Measurements from ENCODE around the gene CTNND2.
"Not testable (repeated sequence)": the region's sequence is repeated elsewhere in the genome, so short reads cannot be mapped to it uniquely, and the experiment has no call there.

The CTNND2 gene

DNA sequence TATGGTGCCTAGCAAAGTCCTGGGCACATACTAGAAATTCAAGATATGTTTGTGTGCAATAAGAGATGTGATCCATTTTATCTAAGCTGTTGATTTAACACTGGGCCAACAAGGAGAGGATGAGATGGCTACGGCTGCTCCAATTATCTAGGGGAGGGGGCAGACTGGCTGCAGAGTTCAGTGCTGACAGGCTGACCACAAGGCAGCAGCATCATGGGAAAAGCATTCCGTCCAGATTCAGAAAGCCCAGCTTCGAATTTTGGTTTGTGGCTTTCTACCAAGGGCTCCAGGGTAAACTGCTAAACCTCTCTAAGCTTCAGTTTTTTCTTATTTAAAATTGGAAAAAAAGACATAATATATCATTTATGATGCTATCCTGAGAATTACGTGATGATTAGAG lies 758.1 kb downstream of the CTNND2 start:
- no peak for DNase-seq

DNA sequence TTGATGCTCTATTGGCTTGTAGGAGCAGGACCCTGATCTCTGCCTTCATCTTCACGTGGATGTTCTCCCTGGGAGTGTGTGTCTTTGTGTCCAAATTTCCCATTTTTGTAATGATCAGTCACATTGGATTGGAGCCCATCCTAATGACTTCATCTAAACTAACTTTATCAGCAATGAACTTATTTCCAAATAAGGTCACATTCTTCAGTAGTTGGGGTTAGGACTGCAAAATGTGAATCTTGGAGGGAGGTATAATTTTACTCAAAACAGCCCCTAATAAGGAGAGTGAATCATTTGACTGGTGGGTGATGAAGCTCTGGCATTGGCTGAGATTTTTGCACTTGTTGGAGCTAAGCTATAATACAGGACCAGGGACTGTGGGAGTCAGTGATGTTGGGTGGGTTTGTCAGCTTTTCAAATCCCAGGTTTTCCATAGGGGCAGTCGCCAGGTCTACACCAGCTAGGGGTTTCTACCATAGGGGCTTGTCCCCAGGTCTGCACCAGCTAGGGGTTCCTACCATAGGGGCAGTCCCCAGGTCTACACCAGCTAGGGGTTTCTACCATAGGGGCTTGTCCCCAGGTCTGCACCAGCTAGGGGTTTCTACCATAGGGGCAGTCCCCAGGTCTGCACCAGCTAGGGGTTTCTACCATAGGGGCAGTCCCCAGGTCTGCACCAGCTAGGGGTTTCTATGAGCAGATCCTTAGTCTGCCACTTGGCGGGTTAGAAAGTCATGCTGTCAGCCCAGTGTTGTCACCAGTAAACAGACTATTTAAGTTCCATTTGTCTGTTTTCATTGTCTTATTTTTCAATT lies 760.6 kb downstream of the CTNND2 start:
- no peak for DNase-seq

DNA sequence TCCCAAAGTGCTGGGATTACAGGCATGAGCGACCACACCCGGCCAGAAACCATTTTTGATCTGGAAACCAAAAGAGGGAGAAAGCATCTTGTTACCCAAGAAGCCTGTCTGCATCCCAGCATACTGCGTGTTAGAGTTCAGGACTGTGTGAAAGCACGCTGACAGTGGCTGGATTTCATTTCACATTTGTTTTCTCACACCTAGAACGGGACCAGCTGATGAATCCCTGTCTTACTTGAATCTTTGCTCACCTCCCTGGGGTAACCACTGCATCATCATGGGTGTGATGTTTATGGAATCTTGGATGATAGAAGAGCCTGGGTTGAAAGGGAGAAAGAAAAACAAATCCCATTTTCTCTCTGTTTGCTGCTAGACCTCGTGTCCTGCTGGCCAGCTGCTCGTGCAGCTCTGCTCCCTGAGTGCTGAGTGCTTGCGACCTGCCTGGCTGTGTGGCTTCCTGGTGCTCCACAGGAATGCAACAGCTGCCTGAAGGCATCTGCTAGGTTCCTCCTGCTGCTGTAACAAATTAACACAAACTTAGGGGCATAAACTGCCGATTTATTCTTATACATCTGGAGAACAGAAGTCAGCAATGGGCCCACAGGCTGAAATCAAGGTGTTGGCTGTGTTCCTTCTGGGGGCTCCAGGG lies 764.9 kb downstream of the CTNND2 start:
- no peak for DNase-seq

DNA sequence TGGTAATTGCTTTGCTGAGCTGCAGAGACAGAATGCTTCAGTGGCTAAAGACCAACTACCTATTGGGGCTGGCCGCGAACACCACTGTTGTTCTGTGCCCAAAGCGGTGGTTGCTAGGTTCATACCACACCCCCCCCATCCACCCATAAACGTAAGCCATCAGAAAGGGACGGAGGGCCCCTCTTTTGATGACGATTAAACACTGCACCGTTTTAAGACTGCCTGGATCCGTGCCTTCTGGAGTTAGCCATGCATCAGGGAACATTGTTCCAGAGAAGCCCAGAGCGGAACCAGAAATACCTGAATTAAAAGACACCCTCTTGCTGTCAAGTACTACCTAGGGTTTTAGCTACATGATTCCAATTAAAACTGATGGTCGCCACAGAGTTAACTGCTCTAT lies 774.1 kb downstream of the CTNND2 start:
- no peak for DNase-seq

DNA sequence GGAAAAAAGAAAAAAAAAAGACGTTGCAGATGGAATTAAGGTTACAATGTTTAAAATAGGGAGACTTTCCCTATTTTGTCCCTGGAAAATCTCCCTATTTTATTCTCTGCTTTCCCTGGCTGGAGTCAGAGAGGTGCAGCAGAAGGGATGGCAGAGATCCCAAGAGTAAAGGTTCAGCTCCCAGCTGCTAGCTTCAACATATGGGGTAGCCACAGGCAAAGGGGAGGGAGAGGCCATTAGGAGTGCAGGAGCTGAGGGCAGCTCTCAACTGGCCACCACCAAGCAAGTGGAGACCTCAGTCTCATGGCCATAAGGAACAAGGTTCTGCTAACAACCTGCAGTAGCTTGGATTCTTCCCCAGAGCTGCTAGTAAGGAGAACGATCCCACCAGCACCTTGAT lies 776.2 kb downstream of the CTNND2 start:
- DNase-seq = no peak

DNA sequence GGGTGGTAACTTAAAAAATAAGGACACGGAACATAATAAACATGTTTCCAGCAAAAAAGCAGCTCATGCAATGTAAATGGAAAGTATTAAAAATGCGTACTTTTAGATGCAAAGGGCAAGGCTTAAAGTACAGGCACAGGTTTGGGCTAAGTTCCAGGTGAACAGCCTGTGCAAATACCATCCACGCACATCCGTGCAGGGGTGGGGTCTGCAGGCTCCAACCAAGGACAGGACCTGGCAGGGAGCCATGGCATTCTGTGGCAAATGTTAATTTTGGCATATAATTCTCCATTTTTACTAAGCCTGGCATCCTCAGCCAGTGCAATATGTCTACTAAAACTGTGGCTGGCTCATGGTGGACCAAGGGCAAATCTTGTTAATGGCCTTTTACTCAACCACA lies 777.4 kb downstream of the CTNND2 start:
- DNase-seq = no peak

DNA sequence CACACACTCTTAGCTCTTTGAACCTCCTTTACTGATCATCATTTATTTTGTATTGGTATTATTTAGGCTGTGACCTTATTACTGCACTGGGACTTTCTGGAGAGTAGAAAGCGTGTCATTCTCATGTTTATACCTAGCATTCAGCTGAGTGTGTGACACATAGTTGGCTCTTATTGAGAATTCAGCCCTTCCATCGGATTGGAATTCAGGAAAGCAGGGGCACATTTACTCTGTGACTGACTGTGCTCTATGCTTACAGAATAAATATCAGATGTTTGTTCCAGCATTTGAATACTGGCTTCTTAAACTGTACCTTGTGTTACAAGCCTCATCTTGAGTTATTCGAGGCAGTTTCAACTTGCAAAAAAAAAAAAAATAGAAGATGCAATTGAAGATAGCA lies 782.4 kb downstream of the CTNND2 start:
- no peak for DNase-seq

DNA sequence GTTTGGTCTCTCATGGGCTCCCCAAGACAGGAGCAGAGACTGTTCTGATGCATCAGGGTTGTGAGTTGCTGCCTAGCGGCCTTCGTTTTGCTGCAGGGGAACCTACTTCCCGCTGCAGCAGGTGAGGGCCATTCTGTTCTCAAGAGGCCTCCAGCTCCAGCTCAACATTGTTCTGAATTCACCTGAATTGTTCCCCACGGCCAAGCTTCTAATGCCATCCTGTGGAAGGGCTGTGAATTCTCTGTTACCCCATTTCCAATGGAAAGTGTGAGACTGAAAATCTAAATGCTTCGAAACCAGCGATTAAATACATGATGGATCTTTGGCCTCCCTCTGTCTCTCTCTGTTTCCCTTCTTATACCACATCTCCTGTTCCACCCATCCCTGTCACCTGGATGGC lies 794.1 kb downstream of the CTNND2 start:
- DNase-seq = no peak

DNA sequence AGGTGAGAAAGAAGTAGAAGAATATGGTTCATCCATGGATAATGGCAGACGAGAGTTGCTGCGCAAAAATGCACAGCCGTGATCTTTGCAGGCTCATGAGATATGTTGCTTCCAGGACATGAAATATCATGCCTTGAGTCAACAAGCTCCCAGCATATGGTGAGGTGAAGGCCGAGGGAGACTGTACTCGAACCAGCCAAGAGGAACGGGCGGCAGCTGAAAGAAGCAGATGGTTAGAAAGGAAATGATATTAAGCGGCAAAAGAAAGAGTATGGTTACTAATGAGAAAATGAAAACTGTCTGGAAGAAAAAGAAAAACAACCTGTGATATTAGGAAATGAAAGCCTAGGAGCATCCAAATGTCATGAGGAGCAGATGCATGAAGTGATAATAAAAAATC lies 798.5 kb downstream of the CTNND2 start:
- no peak for DNase-seq

DNA sequence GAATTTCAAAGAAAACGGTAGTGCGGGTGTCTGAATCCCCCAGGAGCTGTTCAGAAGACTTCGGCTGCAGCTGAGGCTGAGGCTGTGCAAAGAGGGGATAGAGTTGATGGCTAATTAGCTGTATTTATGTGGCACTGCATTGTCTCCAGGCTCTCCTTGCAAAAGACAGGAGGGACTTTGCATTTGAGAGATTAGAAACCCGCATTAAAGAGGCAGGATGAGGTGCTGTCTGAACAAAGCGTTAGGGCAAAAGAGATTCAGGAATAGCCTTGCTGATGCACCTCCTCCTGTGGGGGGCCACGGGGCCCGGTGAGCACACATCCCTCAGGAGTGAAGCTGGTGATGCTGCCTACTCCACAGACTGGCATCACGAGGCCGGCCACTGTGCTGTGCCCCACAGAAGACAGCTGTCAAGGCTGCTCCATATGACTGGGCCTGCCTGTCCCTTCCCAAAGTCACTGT lies 799.6 kb downstream of the CTNND2 start:
- no peak for DNase-seq

DNA sequence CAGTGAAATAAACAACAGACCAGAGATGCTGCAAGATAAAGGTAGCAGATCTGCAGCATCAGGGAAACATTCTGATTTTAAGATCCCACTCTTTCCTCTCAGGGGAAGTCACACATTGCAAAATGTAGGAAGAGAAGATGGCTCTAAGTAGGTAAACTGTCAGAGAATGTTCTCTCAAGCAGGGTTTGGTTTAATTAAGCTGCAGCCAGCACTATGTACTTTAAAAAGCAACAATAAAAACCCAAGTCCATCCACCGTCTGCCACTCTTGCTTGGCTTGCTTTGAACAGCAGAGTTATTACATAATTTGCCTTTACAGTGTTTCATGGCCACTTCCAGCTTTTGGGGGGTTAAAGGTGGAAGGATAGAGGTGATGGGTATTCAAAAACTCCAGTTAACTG lies 800.0 kb downstream of the CTNND2 start:
- DNase-seq = no peak

DNA sequence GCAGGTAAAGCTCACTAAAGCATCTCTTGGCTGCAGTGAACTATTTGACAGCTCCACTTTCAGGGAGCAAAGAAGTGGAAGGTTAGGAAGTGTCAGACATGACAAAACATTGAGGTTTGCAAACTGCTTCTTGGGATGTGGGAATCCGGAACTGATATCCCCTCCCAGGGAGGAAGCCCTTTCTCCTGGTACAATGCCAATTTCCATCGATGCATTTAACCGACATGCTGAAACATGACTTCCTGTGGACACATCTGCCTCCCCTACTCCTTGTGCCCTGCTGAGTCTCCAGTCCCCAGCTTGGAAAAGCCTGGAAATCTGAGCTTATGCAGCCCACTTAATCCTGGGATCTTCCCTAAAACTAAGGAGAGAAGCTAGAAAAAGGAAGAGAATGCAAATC lies 820.1 kb downstream of the CTNND2 start:
- no peak for DNase-seq

DNA sequence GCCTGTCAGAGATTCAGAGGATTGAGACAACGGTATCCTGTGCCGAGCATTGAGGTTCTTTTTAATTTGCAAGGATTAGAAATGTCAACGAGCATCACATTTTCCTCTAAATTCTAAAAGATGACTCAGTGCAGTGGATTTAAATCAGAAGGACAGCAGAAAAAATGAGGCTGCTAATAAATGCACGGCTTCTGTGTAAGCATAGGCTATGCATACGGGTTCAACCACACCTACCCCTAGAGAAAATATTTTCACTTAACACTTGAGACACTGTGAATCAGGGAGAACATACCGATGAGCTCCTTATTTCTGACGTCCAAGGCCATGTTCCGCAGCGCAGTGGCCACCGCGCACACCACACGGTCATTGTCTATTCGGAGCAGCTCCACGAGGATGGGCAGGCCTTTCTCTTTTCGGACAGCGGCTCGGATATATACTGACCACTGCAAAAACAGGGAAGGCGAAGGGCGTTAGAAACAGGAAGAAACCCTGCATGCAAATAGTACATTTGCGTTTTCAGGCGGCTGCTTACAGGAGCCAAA lies 821.8 kb downstream of the CTNND2 start:
- DNase-seq = no peak

DNA sequence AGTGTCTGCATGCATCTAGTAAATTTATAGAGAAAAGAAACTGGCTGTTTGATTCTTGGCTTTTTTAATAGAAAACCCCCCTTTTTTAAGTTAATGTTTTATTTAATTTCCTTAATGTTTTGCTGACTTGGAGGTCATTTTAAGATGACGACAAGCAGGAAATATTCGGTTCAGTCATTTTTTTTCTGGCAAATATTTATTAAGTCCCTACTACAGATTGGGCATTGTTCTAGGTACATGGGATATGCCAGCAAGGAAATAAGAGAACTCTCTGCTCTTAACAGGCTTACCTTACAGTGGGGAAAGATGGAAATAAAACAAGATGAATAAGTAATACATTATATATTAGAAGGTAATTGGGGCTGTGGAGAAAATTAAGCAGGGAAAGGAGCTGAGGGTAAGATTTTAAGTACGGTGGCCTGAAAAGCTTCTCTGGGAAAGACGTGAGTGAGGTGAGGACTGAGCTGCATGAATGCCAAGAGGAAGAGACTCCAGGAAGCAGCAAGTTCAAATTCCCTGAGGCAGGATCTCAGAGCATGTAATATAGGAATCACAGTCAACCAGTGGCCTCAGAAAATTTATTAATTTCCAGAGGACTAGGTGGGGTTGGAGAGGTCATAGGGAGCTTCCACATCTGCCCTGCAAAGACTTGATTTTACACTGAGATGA lies 827.2 kb downstream of the CTNND2 start:
- no peak for DNase-seq

DNA sequence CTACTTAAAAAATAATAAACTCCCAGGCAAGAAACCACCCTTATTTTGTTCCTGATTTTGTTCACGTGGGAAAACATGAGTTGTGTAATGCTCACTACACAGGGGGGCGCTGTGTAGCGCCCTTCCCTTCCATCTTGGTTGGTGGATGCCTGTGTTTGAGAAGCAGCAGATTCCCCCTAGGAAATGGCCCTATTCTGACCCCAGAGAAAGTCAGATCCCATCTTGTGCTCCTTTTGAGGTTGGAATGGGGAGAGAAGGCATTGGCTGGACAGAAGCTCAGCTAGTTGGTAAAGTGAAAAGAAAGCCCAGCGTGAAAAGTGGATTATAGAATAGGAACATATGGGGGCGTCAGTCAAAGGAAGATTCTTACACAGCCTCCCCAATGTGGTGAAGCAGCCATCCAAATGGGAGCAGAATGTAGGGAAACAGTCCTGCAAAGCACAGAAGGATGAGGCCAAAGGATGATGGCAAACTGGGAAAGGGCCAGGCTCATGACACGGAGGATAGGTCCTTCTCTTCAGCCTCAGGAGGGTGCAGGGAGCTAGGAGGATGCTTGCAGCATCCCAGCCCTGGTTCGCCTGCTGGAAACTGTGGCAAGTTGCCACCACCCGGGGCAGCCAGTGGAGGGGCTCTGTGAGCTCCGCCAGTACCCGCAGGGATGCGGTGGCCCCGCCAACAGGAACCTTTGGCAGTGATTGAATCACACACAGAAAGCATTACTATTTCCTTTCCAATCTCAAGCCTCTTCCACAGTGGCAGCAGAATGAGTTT lies 829.0 kb downstream of the CTNND2 start:
- no peak for DNase-seq

DNA sequence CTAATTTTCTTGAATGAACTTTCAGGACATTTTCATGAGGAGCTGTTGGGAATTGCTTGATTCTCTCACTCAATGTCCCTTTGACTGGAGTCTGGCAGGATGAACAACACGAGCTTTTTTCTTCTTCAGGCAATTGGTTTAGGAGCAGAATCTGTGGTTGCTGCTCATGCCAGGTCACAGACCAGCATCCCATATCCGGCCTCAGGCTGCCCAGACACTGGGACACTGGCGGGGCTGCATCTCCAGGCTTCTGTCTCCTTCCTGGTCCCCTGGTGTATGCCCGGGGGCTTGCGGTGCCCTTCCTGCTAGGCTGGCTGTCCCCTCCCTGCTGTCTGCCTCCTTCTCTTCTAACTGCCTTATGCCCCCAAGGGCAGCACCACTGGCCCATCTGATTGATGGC lies 831.7 kb downstream of the CTNND2 start:
- DNase-seq = no peak

DNA sequence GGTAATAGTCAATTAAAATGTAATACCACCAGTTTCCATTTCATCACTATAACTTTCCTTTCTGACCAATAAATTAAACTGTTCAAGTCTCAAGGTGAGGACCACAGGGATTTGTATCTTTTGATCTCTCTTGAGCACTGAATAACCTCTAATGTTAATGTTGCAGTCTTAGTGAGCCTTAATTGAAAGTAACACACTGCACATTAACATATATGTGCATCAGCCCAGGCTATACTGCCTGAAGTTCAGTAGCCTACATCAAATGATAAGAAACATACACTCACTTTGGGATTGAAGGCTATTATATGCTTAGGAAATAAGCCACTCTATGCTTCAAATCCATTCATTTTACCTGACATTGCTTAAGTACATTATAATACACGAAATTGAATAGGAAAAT lies 832.2 kb downstream of the CTNND2 start:
- DNase-seq = no peak

DNA sequence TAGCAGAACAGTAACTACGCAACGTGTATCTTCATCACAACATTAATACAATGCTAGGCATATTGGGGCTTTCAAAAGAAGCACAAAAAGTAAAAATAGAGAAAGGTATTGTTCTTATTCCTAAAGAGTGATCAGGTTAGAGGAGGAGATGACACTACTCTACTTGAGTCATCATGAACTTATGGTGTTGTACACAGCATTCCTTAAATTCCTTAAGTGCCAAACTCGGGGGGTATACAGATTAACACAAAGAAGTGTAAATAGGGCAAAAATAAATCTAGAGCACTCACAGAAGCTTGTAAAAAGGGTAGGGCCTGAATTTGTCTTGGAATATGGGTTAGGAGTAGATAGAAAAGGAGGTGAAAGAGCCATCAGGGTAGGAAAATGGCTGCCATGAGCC lies 835.2 kb downstream of the CTNND2 start:
- no peak for DNase-seq

DNA sequence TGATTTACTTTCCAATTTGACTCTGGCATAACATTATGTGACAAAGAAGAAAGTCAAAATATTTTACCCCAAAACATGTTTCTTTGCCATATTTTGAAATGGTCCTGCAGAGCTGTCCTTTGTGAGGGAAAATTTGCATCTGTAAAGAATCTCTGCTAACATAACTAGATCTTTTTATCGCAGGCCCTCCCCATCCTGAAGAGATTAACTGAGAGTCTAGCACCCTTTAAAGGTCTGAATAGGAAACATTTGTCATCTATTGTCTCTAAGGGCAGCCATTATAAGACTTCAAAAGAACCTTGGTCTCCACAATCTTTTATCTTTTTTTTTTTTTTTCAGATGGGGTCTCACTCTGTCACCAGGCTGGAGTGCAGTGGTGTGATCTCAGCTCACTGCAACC lies 838.5 kb downstream of the CTNND2 start:
- DNase-seq = not testable (repeated sequence)

DNA sequence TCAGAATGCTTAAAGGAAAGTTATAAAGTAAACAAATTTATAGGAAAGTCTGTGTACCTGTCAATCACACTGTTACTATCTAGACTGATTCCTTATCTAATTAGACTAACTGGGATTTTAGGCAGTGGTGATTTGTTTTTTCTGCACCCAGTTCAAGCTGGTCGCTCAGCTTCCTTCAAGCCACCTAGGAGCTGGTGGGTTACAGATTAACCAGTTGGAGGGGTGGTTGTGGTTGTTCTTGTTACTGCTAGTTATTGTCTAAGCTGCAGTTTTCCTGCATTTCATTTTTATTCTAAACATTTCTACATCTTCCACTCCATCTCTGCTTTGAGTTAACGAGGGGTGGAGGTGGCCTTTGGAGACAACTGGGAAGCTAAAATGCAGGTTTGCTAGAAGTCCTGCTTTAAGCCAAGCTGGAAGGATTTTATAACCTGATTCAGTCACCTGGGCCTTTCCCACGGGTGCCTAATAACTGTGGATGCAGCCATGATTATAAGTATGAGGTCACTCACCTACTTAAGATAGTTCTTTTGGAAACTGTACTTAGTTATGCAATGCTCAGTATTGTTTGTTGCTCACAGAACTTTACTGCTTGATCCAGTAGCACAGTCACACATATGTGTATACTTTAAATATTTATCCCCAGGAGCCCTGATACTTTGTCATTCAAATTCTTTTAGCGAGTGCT lies 839.3 kb downstream of the CTNND2 start:
- DNase-seq = no peak

DNA sequence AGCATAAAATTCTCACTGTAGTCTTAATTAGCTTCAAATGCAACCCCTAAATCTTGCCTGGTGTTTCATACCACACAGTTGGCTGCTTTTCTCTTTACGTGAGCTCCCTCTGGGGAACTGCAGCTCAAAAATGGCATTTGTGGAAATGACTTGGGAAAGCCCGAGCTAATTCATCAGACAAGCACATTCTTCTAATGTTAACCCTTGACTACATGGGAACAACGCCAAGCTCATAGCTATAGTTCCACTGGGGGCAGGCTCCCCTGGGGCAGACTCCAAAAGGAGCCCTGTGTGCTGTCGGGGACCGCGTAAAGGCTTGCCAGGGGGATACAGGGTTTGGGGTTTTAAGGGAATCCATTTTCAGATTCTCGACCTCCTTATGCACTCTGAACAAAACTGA lies 841.8 kb downstream of the CTNND2 start:
- DNase-seq = no peak

DNA sequence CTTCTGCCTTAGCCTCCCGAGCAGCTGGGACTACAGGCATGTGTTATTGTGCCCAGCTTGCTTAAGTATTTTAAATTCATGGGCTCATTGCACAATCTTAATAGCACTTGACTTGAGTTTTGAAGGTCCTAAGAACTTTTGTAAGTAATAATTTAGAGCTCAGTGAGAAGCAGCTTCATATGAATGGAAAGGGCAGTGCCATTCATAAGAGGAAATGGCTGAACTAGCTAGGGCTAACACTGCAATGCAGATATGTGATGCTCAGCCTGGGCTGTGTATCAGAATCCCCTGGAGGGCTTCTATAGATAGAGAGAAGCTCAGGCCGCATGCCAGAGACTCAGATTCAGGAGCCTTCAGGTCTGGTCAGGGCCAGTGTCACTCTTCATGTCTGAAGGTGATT lies 847.7 kb downstream of the CTNND2 start:
- no peak for DNase-seq

Measured in T1000 (cell line).